Frontal cortex (tissue), 4 donors: ENCODE results near the gene HS3ST5. TPM values are rescaled to one million over a fixed set of nuclear protein-coding genes. Genes with fewer than 3 reads are reported as not detected.
"Not testable (repeated sequence)": the region's sequence is repeated elsewhere in the genome, so short reads cannot be mapped to it uniquely, and the experiment has no call there.

Experiments
- DNase-seq, 2 donors: peaks; one replicate each; pipeline ENCODE4 v3.0.0; 2012; ENCODE audit warnings: low spot score in 2 of 2
- FAIRE-seq: peaks from 2 replicates; lab custom pipeline; 2012; peaks lifted over from hg19 to GRCh38; lab: Jason Lieb, UNC
- total RNA-seq: library from RNA; depleted of rRNA; stranded (reverse); fragments of >200 nt; gene quantifications from one replicate; pipeline ENCODE4 v1.2.3, GENCODE V29; 2014
- donor health status: control.
- donor health status: control.
- donor health status: control.

Gene HS3ST5
- total RNA-seq, 1 donor from 2014 or later = 13.9 TPM

- DNase-seq = no peak
- no peak for FAIRE-seq
Measured at GRCh38 chr6:114121913-114122662, 220.7 kb downstream of the HS3ST5 start.

- FAIRE-seq (no peak), DNase-seq (no peak)
Measured at GRCh38 chr6:114119056-114119455, 223.8 kb downstream of the HS3ST5 start.

GRCh38 chr6:114115652-114116051 lies 227.2 kb downstream of the HS3ST5 start:
- no peak for FAIRE-seq
- no peak for DNase-seq

- FAIRE-seq (peak; percentile 17), DNase-seq (peak in 1 of 2 donors; percentile 6)
Measured at GRCh38 chr6:114108119-114109002, 234.5 kb downstream of the HS3ST5 start.

GRCh38 chr6:114106020-114106419 lies 236.8 kb downstream of the HS3ST5 start:
- DNase-seq (no peak), FAIRE-seq (peak; percentile 21)

- DNase-seq (no peak), FAIRE-seq (no peak)
Measured at GRCh38 chr6:114101255-114101654, 241.6 kb downstream of the HS3ST5 start.

- no peak for DNase-seq
Measured at GRCh38 chr6:114100215-114100994, 242.4 kb downstream of the HS3ST5 start.

GRCh38 chr6:114096561-114097172 lies 246.2 kb downstream of the HS3ST5 start:
- peak in 1 of 2 donors; percentile 10 for DNase-seq
- peak; percentile 87 for FAIRE-seq

More at GRCh38 chr6:114100215-114100994, 242.4 kb downstream of the HS3ST5 start:
- no peak for FAIRE-seq

- DNase-seq = no peak
- FAIRE-seq = no peak
Measured at GRCh38 chr6:114092943-114093342, 249.9 kb downstream of the HS3ST5 start.

- DNase-seq = no peak
Measured at GRCh38 chr6:114090626-114091025, 252.2 kb downstream of the HS3ST5 start.

GRCh38 chr6:114087496-114087895 lies 255.3 kb downstream of the HS3ST5 start:
- FAIRE-seq (no peak), DNase-seq (no peak)

More at GRCh38 chr6:114090626-114091025, 252.2 kb downstream of the HS3ST5 start:
- FAIRE-seq = no peak

- no peak for DNase-seq
- FAIRE-seq = no peak
Measured at GRCh38 chr6:114085211-114085610, 257.6 kb downstream of the HS3ST5 start.

GRCh38 chr6:114084327-114084890 lies 258.4 kb downstream of the HS3ST5 start:
- FAIRE-seq = no peak
- no peak for DNase-seq

GRCh38 chr6:114083251-114083650 lies 259.6 kb downstream of the HS3ST5 start:
- FAIRE-seq (no peak), DNase-seq (no peak)

GRCh38 chr6:114081730-114082129 lies 261.1 kb downstream of the HS3ST5 start:
- no peak for FAIRE-seq
- no peak for DNase-seq

- DNase-seq (no peak), FAIRE-seq (no peak)
Measured at GRCh38 chr6:114080891-114081510, 261.8 kb downstream of the HS3ST5 start.

- FAIRE-seq, DNase-seq: not testable (repeated sequence)
Measured at GRCh38 chr6:114080410-114080809, 262.4 kb downstream of the HS3ST5 start.

GRCh38 chr6:114075777-114076176 lies 267.0 kb downstream of the HS3ST5 start:
- DNase-seq (no peak), FAIRE-seq (no peak)

- no peak for FAIRE-seq
- no peak for DNase-seq
Measured at GRCh38 chr6:114075300-114075699, 267.5 kb downstream of the HS3ST5 start.
